Psoas muscle (tissue), 8 donors: ENCODE results near the gene RTBDN. TPM values are rescaled to one million over a fixed set of nuclear protein-coding genes. Genes with fewer than 3 reads are reported as not detected.

ENCODE experiments used
- ATAC-seq, 4 donors: fragments of 200-7000 bp; cut with Tn5 transposase; one replicate each; pipeline ENCODE4 v1.9.1; 2020; ENCODE audit warnings: moderate library complexity in 3 of 4, mild to moderate bottlenecking in 2 of 4
- DNase-seq, 2 donors: peaks; one replicate each; pipeline ENCODE4 v3.0.0-alpha.2; 2020
- H3K27ac ChIP-seq: fragments of 200-600 bp; one replicate; pipeline ENCODE4 v1.8.0; 2022
- H3K27me3 ChIP-seq, 3 donors: fragments of 200-600 bp in 1 of 3; one replicate each; pipeline versions ENCODE4 v1.6.1 to v1.8.0; 2013 to 2022; ENCODE audit warnings: low read length in 2 of 3, mild to moderate bottlenecking in 2 of 3, moderate library complexity in 1 of 3; ENCODE audit not compliant: insufficient read depth in 3 of 3
- H3K36me3 ChIP-seq, 2 donors: fragments of 200-600 bp in 1 of 2; one replicate each; pipeline versions ENCODE4 v1.6.1 to v1.8.0; 2013 to 2022; ENCODE audit warnings: low read depth in 1 of 2, mild to moderate bottlenecking in 1 of 2, moderate library complexity in 1 of 2; ENCODE audit not compliant: insufficient read depth in 1 of 2
- H3K4me1 ChIP-seq: fragments of 200-600 bp; one replicate; pipeline ENCODE4 v1.8.0; 2022
- H3K4me3 ChIP-seq: fragments of 200-600 bp; one replicate; pipeline ENCODE4 v1.8.0; 2022; ENCODE audit warnings: mild to moderate bottlenecking
- H3K9me3 ChIP-seq: fragments of 200-600 bp; one replicate; pipeline ENCODE4 v1.8.0; 2022
- CTCF ChIP-seq: fragments of 200-600 bp; IDR thresholded peaks from one replicate; pipeline ENCODE4 v1.8.0; 2022; ENCODE audit warnings: antibody characterized with exemption
- WGBS, 3 donors: extraction: QIAGEN DNeasy Blood & Tissue Kit; methylation state at CpG; one replicate each; pipeline versions ENCODE4 v1.1.6 to v1.1.7; 2013; 5-methylcytosine and 5-hydroxymethylcytosine counted together
- intact Hi-C, 2 donors: fragments of 100-400 bp; cut with DNase I; formaldehyde crosslinking; loops; one replicate each; pipeline versions ENCODE4 v1.11.0 to v1.14.2; 2022
- polyA plus RNA-seq, 3 donors: library from polyadenylated mRNA; stranded (reverse); fragments of 200-250 nt; gene quantifications; one replicate each; pipeline ENCODE4 v1.2.3, GENCODE V29; 2013
- total RNA-seq, 4 donors: library from RNA; stranded (reverse); fragmentation: NEBNext Ultra II Directional in 2 of 4; extraction: Animal tissue kit (Norgen Biotek cat#: 25700) in 2 of 4; gene quantifications; one replicate each; pipeline versions ENCODE4 v1.2.1 to v1.2.4, GENCODE V29; 2021 to 2023
- donor health status: healthy with polysubstance abuse.
- donor health status: DM: no; HTN: no; CAD: no; lungs with moderate emphysema.
- donor health status: Bipolar disorder and iron deficiency.
- donor health status: healthy.
- donor health status: DM: yes; HTN: yes; CAD: no.
- donor health status: DM: no; HTN: no; CAD: no.
- donor health status: DM: no; HTN: no; CAD: no.
- donor health status: DM: yes; HTN: yes; CAD: no.

RTBDN gene
- total and polyA plus RNA-seq, 7 donors, result 0.05 TPM; not detected in 6

- WGBS, 3 donors, result 18 to 43% (median 24%) methylated on average over 14 to 16 of the region's 16 CpGs
Observed at GRCh38 chr19:12783291-12783848, 51.0 kb downstream of the RTBDN start.

GRCh38 chr19:12782424-12783290, 51.7 kb downstream of the RTBDN start:
- peak overlapping the region; percentile 60 for H3K4me3 ChIP-seq
- DNase-seq, result peak; percentile 91 to 93
- H3K4me1 ChIP-seq, result peaks cover 34% of the 10 kb centered on the region
- peak overlapping the region; percentile 82 for H3K27ac ChIP-seq
- ATAC-seq, result peak; percentile 59 to 68 (median 64)
- no peaks in the 10 kb centered on the region for H3K36me3 ChIP-seq
- intact Hi-C loops, result no loop called here
- H3K27me3 ChIP-seq, result no peaks in the 10 kb centered on the region
- TF ChIP-seq CTCF, result peak; percentile 3
- no peaks in the 10 kb centered on the region for H3K9me3 ChIP-seq
- WGBS, 3 donors, result 2 to 13% (median 6%) methylated on average over 28 to 88 of the region's 88 CpGs

More at GRCh38 chr19:12783291-12783848, 51.0 kb downstream of the RTBDN start:
- no peak for ATAC-seq
- no peaks in the 10 kb centered on the region for H3K27me3 ChIP-seq
- H3K36me3 ChIP-seq, result no peaks in the 10 kb centered on the region
- DNase-seq, result no peak
- H3K4me1 ChIP-seq, result peaks cover 39% of the 10 kb centered on the region
- H3K4me3 ChIP-seq, result peak overlapping the region; percentile 60
- intact Hi-C loops, result no loop called here
- H3K9me3 ChIP-seq, result no peaks in the 10 kb centered on the region
- H3K27ac ChIP-seq, result peak overlapping the region; percentile 82
- TF ChIP-seq CTCF, result no peak

GRCh38 chr19:12782174-12782423, 52.3 kb downstream of the RTBDN start:
- no peaks in the 10 kb centered on the region for H3K9me3 ChIP-seq
- TF ChIP-seq CTCF, result no peak
- no peak for ATAC-seq
- no peak for DNase-seq
- H3K27ac ChIP-seq, result peak overlapping the region; percentile 82
- WGBS, 3 donors, result 2% methylated on average over 11 to 12 of the region's 12 CpGs
- intact Hi-C loops, result no loop called here
- H3K36me3 ChIP-seq, result no peaks in the 10 kb centered on the region
- peak overlapping the region; percentile 60 for H3K4me3 ChIP-seq
- H3K27me3 ChIP-seq, result no peaks in the 10 kb centered on the region
- H3K4me1 ChIP-seq, result peaks cover 35% of the 10 kb centered on the region

- TF ChIP-seq CTCF, result no peak
- 39 to 54% (median 51%) methylated on average over 15 of the region's 15 CpGs for WGBS, 3 donors
- ATAC-seq, result peak in 1 of 4 donors; percentile 3
- DNase-seq, result peak; percentile 75 to 79
- no peaks in the 10 kb centered on the region for H3K27me3 ChIP-seq
- H3K4me1 ChIP-seq, result peaks cover 36% of the 10 kb centered on the region
- H3K9me3 ChIP-seq, result no peaks in the 10 kb centered on the region
- no peaks in the 10 kb centered on the region for H3K36me3 ChIP-seq
- peak overlapping the region; percentile 88 for H3K27ac ChIP-seq
- intact Hi-C loops, result no loop called here
- peak overlapping the region; percentile 86 for H3K4me3 ChIP-seq
Observed at GRCh38 chr19:12779162-12779993, 55.0 kb downstream of the RTBDN start.
